GM08714 (cell line): ENCODE results near the gene CHID1.

Experiments
- H3K4me3 ChIP-seq: fragments of 200-500 bp; sonication (Bioruptor generic); 2 replicates; pipeline ENCODE4 v1.5.1; 2014; ENCODE audit warnings: mild to moderate bottlenecking, low read length, inconsistent platforms
- ZNF274 ChIP-seq: IDR thresholded peaks from 2 replicates; pipeline ENCODE4 v1.6.1; 2012; ENCODE audit warnings: mild to moderate bottlenecking, low read depth, low read length

CHID1 gene

DNA sequence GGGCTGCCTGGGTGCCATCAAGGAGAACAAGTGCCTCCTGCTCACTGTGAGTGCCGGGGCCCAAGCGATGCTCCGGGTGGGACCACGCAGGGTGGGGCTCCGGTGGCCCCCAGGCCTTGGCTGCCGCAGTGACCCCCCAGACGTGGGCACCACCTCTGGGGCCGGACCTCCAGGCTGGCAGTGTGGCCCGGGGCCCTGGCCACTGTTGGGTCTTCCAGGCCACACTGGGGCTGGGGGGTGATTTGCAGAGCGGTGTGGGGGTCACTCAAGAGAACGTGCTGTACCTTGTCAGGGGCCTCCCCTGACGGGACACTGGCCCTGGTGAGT lies 48.0 kb downstream of the CHID1 start:
- no peak overlapping the region for H3K4me3 ChIP-seq
- TF ChIP-seq ZNF274, result no peak

DNA sequence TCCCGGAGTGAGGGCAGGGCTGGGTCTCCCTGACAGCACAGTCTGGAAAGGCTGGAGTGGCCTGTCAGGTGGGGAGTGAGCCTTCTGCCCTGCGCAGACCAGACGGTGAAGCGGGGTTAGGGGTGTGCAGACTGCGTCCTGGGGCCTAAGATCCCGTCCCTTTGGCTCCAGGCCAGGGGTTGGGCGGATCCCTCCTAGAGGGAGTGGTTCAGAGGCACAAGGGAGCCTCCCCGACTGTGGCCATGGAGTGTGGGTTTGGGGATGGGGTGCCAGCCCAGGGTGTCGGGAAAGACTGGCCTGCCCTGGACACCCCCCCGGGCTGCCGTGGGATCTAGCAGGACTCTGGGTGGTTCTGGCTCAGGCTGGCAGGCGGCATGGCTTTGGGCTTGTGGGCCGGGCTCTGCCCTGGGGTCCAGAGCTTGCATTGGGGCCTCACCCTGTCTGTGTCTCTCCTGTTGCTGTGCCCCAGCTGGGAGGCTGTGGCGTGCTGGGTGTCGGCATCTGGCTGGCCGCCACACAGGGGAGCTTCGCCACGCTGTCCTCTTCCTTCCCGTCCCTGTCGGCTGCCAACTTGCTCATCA lies 48.4 kb downstream of the CHID1 start:
- H3K4me3 ChIP-seq, result no peak overlapping the region
- TF ChIP-seq ZNF274, result no peak

DNA sequence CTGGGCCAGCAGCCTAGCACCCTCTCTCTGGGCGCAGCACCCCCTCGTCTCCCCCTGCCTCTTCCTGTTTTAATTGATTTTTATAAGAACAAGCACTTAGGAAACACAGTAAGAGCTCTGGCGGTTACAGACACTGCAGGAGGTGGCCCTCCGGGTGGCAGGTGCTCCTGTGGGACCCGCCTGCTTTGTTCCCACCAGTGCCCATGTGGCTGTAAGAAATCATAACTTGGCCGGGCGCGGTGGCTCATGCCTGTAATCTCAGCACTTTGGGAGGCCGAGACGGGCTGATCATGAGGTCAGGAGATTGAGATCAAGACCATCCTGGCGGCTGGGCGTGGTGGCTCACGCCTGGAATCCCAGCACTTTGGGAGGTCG lies 49.5 kb downstream of the CHID1 start:
- H3K4me3 ChIP-seq, result no peak overlapping the region
- no peak for TF ChIP-seq ZNF274

DNA sequence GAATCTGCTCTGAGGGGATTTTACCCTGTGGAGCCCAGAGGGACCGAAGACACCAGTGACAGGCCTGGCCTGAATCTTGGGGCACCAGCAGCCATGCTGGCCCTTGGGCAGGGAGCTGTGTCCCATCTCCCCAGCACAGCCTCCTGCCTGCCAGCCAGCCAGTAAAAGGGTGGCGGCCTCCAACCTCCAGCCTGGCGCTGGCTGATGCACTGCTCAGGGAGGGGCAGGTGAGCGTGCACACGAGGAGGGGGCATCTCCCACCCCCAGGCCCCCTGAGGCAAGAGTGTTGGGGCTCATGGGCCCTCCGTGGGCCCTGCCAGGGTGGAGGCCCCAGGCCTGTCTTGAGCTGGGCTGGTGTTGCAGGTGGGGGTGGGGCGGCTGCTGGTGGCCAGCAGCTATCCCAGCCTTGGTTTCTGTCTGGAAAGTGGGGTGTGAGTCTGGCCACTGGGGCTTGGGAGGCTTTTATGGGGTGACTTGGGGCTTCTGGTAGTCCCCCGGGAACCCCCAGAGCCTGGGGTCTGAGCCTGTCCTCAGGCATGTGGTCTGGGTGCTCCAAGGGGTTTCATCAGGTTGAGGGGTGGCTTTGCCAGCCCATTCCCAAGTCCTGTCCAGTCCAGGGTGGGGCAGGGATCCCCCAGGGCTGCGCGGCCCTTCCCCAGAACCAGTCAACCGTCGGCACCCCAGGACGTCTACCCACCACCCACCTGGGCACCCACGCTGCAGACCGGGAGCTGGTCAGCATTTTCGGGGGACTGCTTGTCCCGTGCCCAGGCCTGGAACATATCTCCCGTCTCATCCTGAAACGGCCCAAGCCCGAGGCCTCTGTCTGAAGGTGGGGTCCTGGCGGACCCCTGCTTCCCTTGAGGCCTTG lies 50.1 kb downstream of the CHID1 start:
- H3K4me3 ChIP-seq, result no peak overlapping the region
- no peak for TF ChIP-seq ZNF274

DNA sequence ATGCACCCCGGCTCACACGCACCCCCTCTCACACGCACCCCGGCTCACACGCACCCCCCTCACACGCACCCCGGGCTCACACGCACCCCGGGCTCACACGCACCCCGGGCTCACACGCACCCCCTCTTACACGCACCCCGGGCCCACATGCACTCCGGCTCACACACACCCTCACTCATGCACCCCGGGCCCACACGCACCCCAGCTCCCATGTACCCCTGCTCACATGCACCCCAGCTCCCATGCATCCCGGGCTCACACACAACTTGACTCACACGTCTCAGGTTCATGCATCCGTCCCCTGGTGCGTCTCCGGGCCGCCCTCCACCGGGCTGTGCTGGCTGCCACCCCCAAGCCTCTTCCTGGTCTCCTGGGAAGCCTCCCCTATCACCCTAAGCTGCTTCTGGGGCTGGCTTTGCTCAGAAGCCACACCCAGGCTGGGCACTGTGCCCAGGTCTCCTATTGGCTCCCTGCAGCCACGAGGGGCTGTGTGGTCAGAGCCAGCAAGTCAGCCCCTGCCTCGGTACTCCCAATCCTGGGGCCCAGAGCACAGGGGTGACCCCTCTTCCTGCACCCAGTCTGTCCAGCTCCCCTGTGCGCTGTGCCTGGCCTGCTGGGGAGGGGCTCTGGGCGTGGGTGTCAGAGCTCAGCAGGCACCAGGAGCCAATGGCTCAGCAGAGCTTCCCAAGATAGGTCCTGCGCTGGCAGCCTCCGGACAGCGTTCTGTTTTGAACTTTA lies 51.0 kb downstream of the CHID1 start:
- no peak overlapping the region for H3K4me3 ChIP-seq
- no peak for TF ChIP-seq ZNF274

DNA sequence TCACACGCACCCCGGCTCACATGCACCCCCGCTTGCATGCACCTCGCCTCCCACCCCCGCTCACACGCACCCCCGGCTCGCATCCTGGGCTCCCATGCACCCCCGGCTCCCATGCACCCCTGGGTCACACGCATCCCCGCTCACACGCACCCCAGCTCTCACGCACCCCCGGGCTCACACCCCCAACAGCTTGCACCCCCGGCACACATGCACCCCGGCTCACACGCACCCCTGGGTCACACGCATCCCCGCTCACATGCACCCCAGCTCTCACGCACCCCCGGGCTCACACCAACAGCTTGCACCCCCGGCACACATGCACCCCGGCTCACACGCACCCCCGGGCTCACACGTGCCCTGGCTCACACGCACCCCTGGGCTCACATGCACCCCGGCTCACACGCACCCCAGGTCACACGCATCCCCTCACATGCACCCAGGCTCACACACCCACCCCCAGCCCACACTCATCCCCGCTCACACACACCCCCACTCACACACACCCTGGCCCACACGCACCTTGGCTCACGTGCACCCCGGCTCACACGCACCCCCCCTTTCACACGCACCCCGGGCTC lies 51.8 kb downstream of the CHID1 start:
- TF ChIP-seq ZNF274, result no peak

DNA sequence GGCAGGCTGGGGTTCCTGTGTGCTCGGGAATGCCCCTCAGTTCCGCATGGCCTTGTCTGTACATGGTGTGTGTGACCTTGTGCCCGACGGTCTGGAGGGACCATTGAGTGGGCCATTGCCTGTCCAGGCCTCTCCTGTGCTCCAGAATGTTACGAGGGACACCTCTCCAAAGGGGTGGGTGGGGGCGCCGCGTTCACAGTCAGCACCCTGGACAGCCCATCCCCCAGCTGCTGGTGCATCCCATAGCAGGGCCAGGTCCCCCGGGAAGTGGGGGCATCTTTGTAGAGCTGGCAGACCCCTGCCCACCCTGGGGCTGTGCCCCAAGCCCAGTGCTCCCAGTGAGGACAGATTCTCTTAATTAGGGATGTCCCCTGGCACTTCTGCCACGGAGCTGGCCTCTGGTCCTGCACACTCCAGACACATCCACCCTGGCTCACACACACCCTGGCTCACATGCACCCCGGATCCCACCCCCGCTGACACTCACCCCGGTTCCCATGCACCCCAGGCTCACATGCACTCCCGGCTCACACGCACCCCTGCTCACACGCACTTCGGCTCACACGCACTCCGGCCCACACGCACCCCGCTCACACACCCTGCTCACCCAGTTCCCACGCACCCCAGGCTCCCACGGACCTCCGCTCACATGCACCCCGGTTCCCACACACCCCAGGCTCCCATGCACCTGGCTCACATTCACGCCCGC lies 52.4 kb downstream of the CHID1 start:
- no peak for TF ChIP-seq ZNF274

More for the DNA sequence above, 51.8 kb downstream of the CHID1 start:
- H3K4me3 ChIP-seq, result no peak overlapping the region

DNA sequence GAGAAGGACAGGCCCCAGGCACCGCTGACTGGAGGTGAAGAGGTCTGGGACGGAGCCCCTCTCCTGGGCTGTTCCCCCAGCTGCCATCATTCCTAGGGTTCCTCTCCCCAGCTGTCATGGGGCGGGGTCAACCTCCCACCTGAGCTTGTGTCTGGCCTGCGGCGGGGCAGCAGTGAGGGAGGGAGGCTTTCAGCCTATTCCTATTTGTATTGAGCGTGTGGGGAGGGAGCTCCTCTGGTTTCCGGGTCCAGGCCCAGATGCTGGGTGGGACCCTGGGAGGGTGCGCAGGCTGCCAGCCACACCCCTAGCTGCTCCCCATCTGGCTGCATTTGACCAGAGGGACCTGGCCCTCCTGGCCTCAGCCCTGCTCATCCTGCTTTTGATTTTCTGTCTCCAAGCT lies 54.2 kb downstream of the CHID1 start:
- no peak for TF ChIP-seq ZNF274
- no peak overlapping the region for H3K4me3 ChIP-seq

More for the DNA sequence above, 52.4 kb downstream of the CHID1 start:
- H3K4me3 ChIP-seq, result no peak overlapping the region

DNA sequence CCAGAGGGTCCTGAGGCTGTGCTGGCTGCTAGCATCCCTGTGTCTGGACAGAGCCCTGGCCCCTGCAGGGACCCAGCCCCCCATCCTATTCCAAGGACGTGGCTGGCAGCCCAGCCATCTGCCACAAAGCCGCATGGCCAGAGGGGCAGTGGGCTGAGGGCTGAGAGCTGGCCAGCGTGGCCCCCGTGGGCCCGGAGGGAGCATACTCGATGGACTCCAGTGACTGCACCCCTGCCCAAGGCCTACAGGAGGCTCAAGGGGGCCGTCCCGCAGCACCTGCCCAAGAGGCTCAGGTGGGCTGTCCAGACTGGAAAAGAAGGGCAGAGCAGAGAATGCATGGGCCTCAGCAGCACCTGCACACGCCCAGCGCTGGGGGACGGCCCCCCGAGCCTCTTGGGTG lies 54.8 kb downstream of the CHID1 start:
- no peak for TF ChIP-seq ZNF274
- no peak overlapping the region for H3K4me3 ChIP-seq

DNA sequence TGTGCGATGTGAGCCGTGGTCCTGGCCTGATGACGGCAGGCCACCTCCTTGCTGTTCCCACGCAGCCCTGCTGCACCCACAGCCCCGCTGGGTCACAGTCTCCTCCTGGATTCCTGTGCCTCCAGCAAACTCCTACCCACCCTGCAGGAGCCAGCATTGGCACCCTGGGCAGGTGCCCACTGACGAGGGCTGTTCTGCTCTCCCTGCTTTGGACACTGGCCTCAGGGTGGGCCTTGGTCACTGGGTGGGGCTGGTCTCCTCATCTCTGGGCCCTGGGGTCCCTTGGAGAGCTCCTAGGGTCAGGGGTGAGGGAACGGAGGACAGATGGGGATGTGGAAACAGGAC lies 55.3 kb downstream of the CHID1 start:
- TF ChIP-seq ZNF274, result no peak
- no peak overlapping the region for H3K4me3 ChIP-seq

DNA sequence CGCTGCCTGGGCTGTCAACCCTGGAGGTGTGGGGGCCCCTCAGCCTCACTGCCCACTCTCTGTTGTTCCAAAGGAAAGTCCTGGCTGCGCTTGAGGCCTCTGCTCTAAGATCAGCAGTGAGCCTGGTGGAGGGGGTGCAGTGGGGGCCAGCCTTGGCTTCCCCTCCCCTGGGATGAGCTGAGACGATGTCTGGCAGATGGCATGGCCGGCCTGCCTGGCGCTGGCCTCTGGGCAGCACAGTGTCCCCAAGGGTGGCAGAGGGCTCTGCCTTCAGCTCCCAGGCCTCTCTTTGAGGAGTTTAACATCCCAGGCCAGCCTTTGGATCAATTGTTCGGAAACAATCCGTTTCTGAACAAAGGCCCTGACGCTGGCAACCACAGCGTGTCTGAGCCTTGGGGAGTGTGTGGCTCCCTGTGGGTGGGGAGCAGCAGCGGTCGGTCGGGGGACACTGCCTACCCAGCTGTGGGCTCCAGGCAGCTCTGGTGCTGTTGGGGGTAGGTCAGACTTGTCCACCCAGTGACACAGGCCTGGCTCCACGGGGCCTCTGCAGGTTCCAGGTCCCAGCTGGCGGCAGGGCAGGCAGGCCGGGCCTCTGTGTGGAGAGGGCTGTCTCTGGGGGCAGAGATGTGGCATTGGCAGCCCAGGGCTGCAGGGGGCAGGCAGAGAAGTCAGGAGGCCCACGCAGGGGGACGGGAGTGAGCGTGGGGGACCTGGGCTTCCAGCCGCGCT lies 55.8 kb downstream of the CHID1 start:
- no peak overlapping the region for H3K4me3 ChIP-seq
- no peak for TF ChIP-seq ZNF274

DNA sequence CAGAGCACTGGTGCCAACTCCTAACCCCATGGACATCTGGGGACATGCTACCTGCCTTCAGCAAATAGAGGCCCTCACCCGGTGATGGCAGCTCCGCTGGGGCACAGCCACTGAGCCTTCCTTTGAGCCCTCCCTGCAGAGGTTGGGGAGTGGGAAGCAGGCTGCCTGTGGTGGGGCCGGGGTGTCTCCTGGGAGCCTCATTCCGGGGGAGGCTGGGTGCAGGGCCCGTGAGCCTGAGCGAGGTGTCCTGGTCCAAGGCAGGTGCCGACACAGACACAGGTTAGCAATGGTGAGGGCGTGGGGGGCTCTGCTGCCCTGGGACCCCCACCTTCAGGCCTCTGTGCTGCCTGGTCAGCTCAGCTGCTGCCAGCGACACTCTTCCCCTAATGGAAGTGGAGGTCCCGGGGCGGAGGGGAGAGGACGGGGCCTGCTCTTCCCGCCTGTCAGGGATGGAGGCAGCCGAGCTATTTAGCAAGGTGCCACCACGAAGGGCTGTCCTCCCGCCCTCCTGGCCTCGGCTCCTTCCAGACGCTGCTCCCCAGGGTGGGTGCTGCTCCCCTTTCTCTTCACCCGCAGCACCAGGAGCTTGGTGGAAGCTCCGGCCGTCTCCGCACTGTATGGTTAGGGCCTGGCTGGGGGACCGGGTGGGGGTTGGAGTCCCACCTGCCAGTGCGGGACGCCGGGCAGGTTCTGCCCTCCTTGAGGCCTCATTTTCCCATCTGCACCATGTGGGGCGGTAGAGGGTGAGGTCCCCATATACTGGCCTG lies 56.7 kb downstream of the CHID1 start:
- H3K4me3 ChIP-seq, result no peak overlapping the region
- no peak for TF ChIP-seq ZNF274

DNA sequence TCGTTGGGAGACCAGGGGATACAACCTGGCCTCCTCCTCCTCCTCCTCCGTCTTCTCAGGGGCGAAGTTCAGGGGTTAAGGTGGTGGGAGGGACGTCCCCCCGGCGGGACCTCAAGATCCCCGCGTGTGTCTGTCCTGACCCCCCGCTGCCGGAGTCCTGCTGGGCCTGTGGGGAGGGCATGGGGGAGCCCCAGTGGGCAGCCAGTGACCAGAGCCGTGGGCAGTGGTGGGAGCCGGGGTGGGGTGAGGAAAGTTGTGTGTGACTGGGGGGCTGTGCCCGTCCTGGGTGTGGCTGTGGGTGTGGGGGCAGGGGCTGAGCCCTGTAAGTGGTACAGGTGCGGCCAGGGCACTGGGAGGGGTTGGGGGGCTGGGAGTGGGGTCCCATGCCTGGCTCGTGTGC lies 57.8 kb downstream of the CHID1 start:
- no peak for TF ChIP-seq ZNF274
- H3K4me3 ChIP-seq, result no peak overlapping the region
